Neuronal stem cell (in vitro differentiated cells): Measurements from ENCODE around the gene CENPV.

ENCODE experiments used
- DNase-seq: peaks from one replicate; pipeline ENCODE4 v3.0.0-alpha.2; 2013; ENCODE audit warnings: low spot score
- H2AFZ ChIP-seq: one replicate; pipeline ENCODE4 v1.6.1; 2013; ENCODE audit warnings: mild to moderate bottlenecking, low read length, inconsistent platforms
- H2AK5ac ChIP-seq: 2 replicates; pipeline ENCODE4 v1.6.1; 2013; ENCODE audit warnings: low read depth, mild to moderate bottlenecking, inconsistent platforms, low read length, moderate library complexity, mixed read lengths
- H2BK120ac ChIP-seq: 2 replicates; pipeline ENCODE4 v1.6.1; 2013; ENCODE audit warnings: low read depth, mild to moderate bottlenecking, inconsistent platforms, low read length, moderate library complexity, mixed read lengths
- H2BK12ac ChIP-seq: one replicate; pipeline ENCODE4 v1.6.1; 2013; ENCODE audit warnings: low read length, inconsistent platforms
- H2BK15ac ChIP-seq: 2 replicates; pipeline ENCODE4 v1.6.1; 2013; ENCODE audit warnings: mild to moderate bottlenecking, low read length, inconsistent platforms, mixed read lengths
- H2BK5ac ChIP-seq: one replicate; pipeline ENCODE4 v1.6.1; 2013; ENCODE audit warnings: inconsistent platforms, mild to moderate bottlenecking, low read length, moderate library complexity
- H3K14ac ChIP-seq: one replicate; pipeline ENCODE4 v1.6.1; 2013; ENCODE audit warnings: low read length, inconsistent platforms
- H3K18ac ChIP-seq: 2 replicates; pipeline ENCODE4 v1.6.1; 2013; ENCODE audit warnings: low read length, inconsistent platforms
- H3K23ac ChIP-seq: 2 replicates; pipeline ENCODE4 v1.6.1; 2013; ENCODE audit warnings: low read depth, mild to moderate bottlenecking, mixed read lengths, low read length, inconsistent platforms; ENCODE audit not compliant: poor library complexity
- H3K27ac ChIP-seq: replicated peaks from 3 replicates; pipeline ENCODE4 v1.5.1; 2013; ENCODE audit warnings: low read length, inconsistent platforms
- H3K27me3 ChIP-seq, 3 experiments: 2 replicates each; pipeline ENCODE4 v1.6.1; 2013; ENCODE audit warnings: low read length in 3 of 3, mild to moderate bottlenecking in 2 of 3, inconsistent platforms in 1 of 3, low read depth in 1 of 3, mixed read lengths in 1 of 3, moderate library complexity in 1 of 3; ENCODE audit not compliant: control insufficient read depth in 3 of 3, insufficient read depth in 3 of 3
- H3K36me3 ChIP-seq, 2 donors: replicated peaks in 1 of 2; 2 replicates each; pipeline ENCODE4 v1.6.1; 2013; ENCODE audit warnings: low read length in 2 of 2; ENCODE audit not compliant: control insufficient read depth in 2 of 2, insufficient read depth in 2 of 2
- H3K4ac ChIP-seq: 2 replicates; pipeline ENCODE4 v1.6.1; 2013; ENCODE audit warnings: inconsistent platforms, mild to moderate bottlenecking, low read length, moderate library complexity
- H3K4me1 ChIP-seq, 2 donors: 1 replicate in 1 of 2; 2 replicates in 1 of 2; pipeline ENCODE4 v1.6.1; 2013; ENCODE audit warnings: low read length in 2 of 2, low read depth in 1 of 2; ENCODE audit not compliant: control insufficient read depth in 2 of 2, insufficient read depth in 1 of 2
- H3K4me2 ChIP-seq: one replicate; pipeline ENCODE4 v1.6.1; 2013; ENCODE audit warnings: mild to moderate bottlenecking, low read length, inconsistent platforms; ENCODE audit not compliant: insufficient read depth, poor library complexity, severe bottlenecking
- H3K4me3 ChIP-seq, 2 donors: 2 replicates each; pipeline ENCODE4 v1.5.1; 2013; ENCODE audit warnings: low read length in 2 of 2, mild to moderate bottlenecking in 2 of 2, inconsistent platforms in 1 of 2, moderate library complexity in 1 of 2
- H3K79me1 ChIP-seq: one replicate; pipeline ENCODE4 v1.6.1; 2013; ENCODE audit warnings: low read depth, mild to moderate bottlenecking, inconsistent platforms, low read length, moderate library complexity
- H3K9ac ChIP-seq: one replicate; pipeline ENCODE4 v1.6.1; 2013; ENCODE audit warnings: mild to moderate bottlenecking, low read depth, low read length, inconsistent platforms; ENCODE audit not compliant: poor library complexity
- H3K9me3 ChIP-seq, 2 donors: replicated peaks in 1 of 2; 2 replicates each; pipeline versions ENCODE3 to v1.6.1; 2013; ENCODE audit warnings: low read length in 2 of 2, mild to moderate bottlenecking in 2 of 2, inconsistent platforms in 1 of 2, low read depth in 1 of 2, mixed read lengths in 1 of 2, moderate library complexity in 1 of 2; ENCODE audit not compliant: control insufficient read depth in 2 of 2, insufficient read depth in 1 of 2
- H4K8ac ChIP-seq: one replicate; pipeline ENCODE4 v1.6.1; 2013; ENCODE audit warnings: low read depth, mild to moderate bottlenecking, inconsistent platforms, low read length, moderate library complexity
- H4K91ac ChIP-seq: one replicate; pipeline ENCODE4 v1.6.1; 2013; ENCODE audit warnings: low read length, low read depth, mild to moderate bottlenecking, inconsistent platforms; ENCODE audit not compliant: poor library complexity
- WGBS, 2 donors: extraction: QIAGEN DNeasy Blood & Tissue Kit; methylation state at CpG; one replicate each; pipeline ENCODE4 v1.1.7; 2013; ENCODE audit warnings: missing lambda C conversion rate in 2 of 2, mixed read lengths in 1 of 2; ENCODE audit not compliant: insufficient read length in 2 of 2, insufficient replicate concordance in 1 of 2; ENCODE audit errors: extremely low coverage in 2 of 2; 5-methylcytosine and 5-hydroxymethylcytosine counted together

The CENPV gene

DNA sequence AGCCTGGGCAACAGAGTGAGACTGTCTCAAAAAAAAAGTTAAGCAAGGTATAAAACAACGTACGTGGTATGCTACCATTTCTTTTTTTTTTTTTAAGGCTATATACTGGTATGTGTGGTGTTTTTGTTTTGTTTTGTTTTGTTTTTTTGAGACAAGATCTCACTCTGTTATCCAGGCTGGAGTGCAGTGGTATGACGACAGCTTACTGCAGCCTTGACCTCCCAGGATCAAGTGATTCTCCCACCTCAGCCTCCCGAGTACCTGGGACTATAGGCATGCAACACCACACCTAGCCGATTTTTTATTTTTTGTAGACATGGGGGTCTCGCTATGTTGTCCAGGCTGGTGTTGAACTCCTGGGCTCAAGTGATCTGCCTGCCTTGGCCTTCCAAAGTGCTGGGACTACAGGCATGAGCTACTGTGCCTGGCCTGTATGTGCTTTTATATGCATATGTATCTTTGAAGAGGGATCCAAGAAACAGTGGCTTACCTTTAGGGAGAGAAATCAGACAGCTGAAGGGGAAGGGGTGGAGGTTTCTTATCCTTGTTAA is 6.5 kb downstream of the CENPV start:
- no peak overlapping the region for H3K27ac ChIP-seq
- H2AK5ac ChIP-seq: no peak overlapping the region
- no peaks in the 10 kb centered on the region for H3K9me3 ChIP-seq
- H3K4me2 ChIP-seq: no peak overlapping the region
- no peak for DNase-seq
- no peak overlapping the region for H3K9ac ChIP-seq
- no peak overlapping the region for H3K4me3 ChIP-seq
- no peak overlapping the region for H4K91ac ChIP-seq
- no peak overlapping the region for H2AFZ ChIP-seq
- peaks cover 42 to 69% of the 10 kb centered on the region in 2 donors for H3K36me3 ChIP-seq
- H3K4me1 ChIP-seq: peaks cover 0 to 4% of the 10 kb centered on the region in 2 donors
- no peak overlapping the region for H2BK12ac ChIP-seq
- no peak overlapping the region for H2BK15ac ChIP-seq
- no peaks in the 10 kb centered on the region for H3K27me3 ChIP-seq
- H3K4ac ChIP-seq: no peak overlapping the region
- WGBS, 2 donors: no CpG with 5 or more reads among the region's 6 CpGs
- H3K79me1 ChIP-seq: peaks cover 6% of the 10 kb centered on the region
- no peak overlapping the region for H3K14ac ChIP-seq
- no peak overlapping the region for H2BK120ac ChIP-seq
- H4K8ac ChIP-seq: no peak overlapping the region
- H2BK5ac ChIP-seq: no peak overlapping the region
- no peak overlapping the region for H3K23ac ChIP-seq
- H3K18ac ChIP-seq: no peak overlapping the region

DNA sequence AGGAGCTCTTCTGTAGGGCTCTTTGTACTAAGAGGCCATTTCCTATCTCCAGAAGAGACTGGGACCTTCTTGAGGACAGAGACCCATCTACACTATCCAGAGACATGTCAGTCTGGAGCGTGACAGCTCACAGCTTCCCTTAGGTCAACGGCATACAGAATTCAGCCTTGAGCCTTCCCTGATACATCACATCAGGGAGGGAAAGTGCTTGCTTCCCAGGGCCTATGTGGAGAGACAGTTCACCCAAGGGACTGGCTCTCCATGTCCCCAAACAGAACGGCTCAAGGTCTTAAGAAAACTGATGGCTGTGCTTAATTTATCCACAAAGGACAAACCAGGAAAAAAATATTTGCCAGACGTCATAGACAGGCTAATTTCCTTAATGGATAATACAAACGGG is 7.7 kb downstream of the CENPV start:
- Histone ChIP-seq H3K23ac (no peak overlapping the region), H4K8ac (no peak overlapping the region), H3K9me3 (no peaks in the 10 kb centered on the region), H2AK5ac (no peak overlapping the region), H2BK12ac (no peak overlapping the region), H2BK120ac (no peak overlapping the region), H3K18ac (no peak overlapping the region), H4K91ac (no peak overlapping the region), H2BK5ac (no peak overlapping the region), H3K27ac (no peak overlapping the region), H3K4ac (no peak overlapping the region), H3K4me3 (no peak overlapping the region), H3K36me3 (peaks cover 42 to 69% of the 10 kb centered on the region in 2 donors), H3K4me2 (no peak overlapping the region), H3K27me3 (no peaks in the 10 kb centered on the region), H2BK15ac (no peak overlapping the region), H3K79me1 (peaks cover 6% of the 10 kb centered on the region), H3K4me1 (peaks cover 0 to 2% of the 10 kb centered on the region in 2 donors), H2AFZ (no peak overlapping the region), H3K14ac (no peak overlapping the region), H3K9ac (no peak overlapping the region)
- no CpG with 5 or more reads among the region's 5 CpGs for WGBS, 2 donors
- DNase-seq: no peak

- no peak overlapping the region for H3K23ac ChIP-seq
These were observed 9.7 kb downstream of the CENPV start for GRCh38 chr17:16343569-16343968.

GRCh38 chr17:16342979-16343378 is 10.3 kb downstream of the CENPV start:
- WGBS, 2 donors: no CpG with 5 or more reads among the region's 4 CpGs
- peaks cover 27 to 49% of the 10 kb centered on the region in 2 donors for H3K36me3 ChIP-seq
- no peaks in the 10 kb centered on the region for H3K79me1 ChIP-seq
- no peak overlapping the region for H3K27ac ChIP-seq
- no peak overlapping the region for H2BK120ac ChIP-seq
- no peak overlapping the region for H2AFZ ChIP-seq
- H3K9me3 ChIP-seq: no peaks in the 10 kb centered on the region
- no peak overlapping the region for H4K91ac ChIP-seq
- H3K27me3 ChIP-seq: no peaks in the 10 kb centered on the region
- no peak overlapping the region for H3K4ac ChIP-seq
- H2BK5ac ChIP-seq: no peak overlapping the region
- H4K8ac ChIP-seq: no peak overlapping the region
- peak overlapping the region; percentile 68 for H3K23ac ChIP-seq
- no peak overlapping the region for H2AK5ac ChIP-seq
- H3K9ac ChIP-seq: no peak overlapping the region
- H2BK12ac ChIP-seq: no peak overlapping the region
- H3K14ac ChIP-seq: no peak overlapping the region
- H2BK15ac ChIP-seq: no peak overlapping the region
- no peak for DNase-seq
- H3K18ac ChIP-seq: no peak overlapping the region
- H3K4me2 ChIP-seq: no peak overlapping the region
- H3K4me1 ChIP-seq: no peaks in the 10 kb centered on the region
- H3K4me3 ChIP-seq: no peak overlapping the region

More at GRCh38 chr17:16343569-16343968, 9.7 kb downstream of the CENPV start:
- Histone ChIP-seq H2BK120ac (no peak overlapping the region), H3K9me3 (no peaks in the 10 kb centered on the region), H2BK5ac (no peak overlapping the region), H3K4me1 (peaks cover 0 to under 1% of the 10 kb centered on the region in 2 donors), H2AFZ (no peak overlapping the region), H2AK5ac (no peak overlapping the region), H2BK12ac (no peak overlapping the region), H4K91ac (no peak overlapping the region), H3K27ac (no peak overlapping the region), H3K4me2 (no peak overlapping the region), H3K18ac (no peak overlapping the region), H3K4me3 (no peak overlapping the region), H3K36me3 (peaks cover 31 to 54% of the 10 kb centered on the region in 2 donors), H3K14ac (no peak overlapping the region), H3K79me1 (peaks cover under 1% of the 10 kb centered on the region), H4K8ac (no peak overlapping the region), H2BK15ac (no peak overlapping the region), H3K27me3 (no peaks in the 10 kb centered on the region), H3K4ac (no peak overlapping the region), H3K9ac (no peak overlapping the region)
- no peak for DNase-seq
- no CpG with 5 or more reads among the region's 3 CpGs for WGBS, 2 donors
